Immature natural killer cell (primary cell): ENCODE data around the gene FRMD4A. TPM values are rescaled to one million over a fixed set of nuclear protein-coding genes. Genes with fewer than 3 reads are reported as not detected.
"Not testable (repeated sequence)": the region's sequence is repeated elsewhere in the genome, so short reads cannot be mapped to it uniquely, and the experiment has no call there.

Source experiments
- DNase-seq, 3 donors: peaks; one replicate each; pipeline ENCODE4 v3.0.0; 2022; ENCODE audit warnings: mixed read lengths in 1 of 3
- H3K27ac Mint-ChIP-seq, 6 donors: one replicate each; pipeline ENCODE4 v1.8.0; 2020; ENCODE audit warnings: mixed read lengths in 6 of 6, mild to moderate bottlenecking in 5 of 6, inconsistent platforms in 4 of 6, moderate library complexity in 3 of 6
- H3K27me3 Mint-ChIP-seq, 3 donors: one replicate each; pipeline ENCODE4 v1.8.0; 2020 to 2021; ENCODE audit warnings: low read depth in 3 of 3, mild to moderate bottlenecking in 3 of 3, mixed read lengths in 3 of 3, moderate library complexity in 3 of 3, inconsistent platforms in 1 of 3
- H3K36me3 Mint-ChIP-seq, 3 donors: one replicate each; pipeline ENCODE4 v1.8.0; 2020; ENCODE audit warnings: mixed read lengths in 3 of 3, inconsistent platforms in 2 of 3, mild to moderate bottlenecking in 2 of 3
- H3K4me1 Mint-ChIP-seq, 2 donors: one replicate each; pipeline ENCODE4 v1.8.0; 2020; ENCODE audit warnings: inconsistent platforms in 2 of 2, mild to moderate bottlenecking in 2 of 2, mixed read lengths in 2 of 2, moderate library complexity in 1 of 2
- H3K4me3 Mint-ChIP-seq, 5 donors: one replicate each; pipeline ENCODE4 v1.8.0; 2020; ENCODE audit warnings: mild to moderate bottlenecking in 5 of 5, mixed read lengths in 5 of 5, inconsistent platforms in 3 of 5, moderate library complexity in 3 of 5
- H3K9me3 Mint-ChIP-seq, 6 donors: one replicate each; pipeline ENCODE4 v1.8.0; 2020; ENCODE audit warnings: mild to moderate bottlenecking in 6 of 6, mixed read lengths in 6 of 6, inconsistent platforms in 4 of 6, moderate library complexity in 3 of 6
- polyA plus RNA-seq, 3 donors: library from polyadenylated mRNA; unstranded; fragments of 300-500 nt; fragmentation: Illumina TruSeq; gene quantifications; one replicate each; pipeline ENCODE4 v1.2.3, GENCODE V29; 2021

The FRMD4A gene
- polyA plus RNA-seq, 3 donors from 2014 or later: 0.48 TPM; not detected in 2

- Mint-ChIP-seq H3K4me3 (no peak overlapping the region), H3K27me3 (peaks cover 2 to 14% (median 9%) of the 10 kb centered on the region in 3 donors), H3K36me3 (peaks cover 0 to 5% (median 0%) of the 10 kb centered on the region in 3 donors), H3K4me1 (no peaks in the 10 kb centered on the region), H3K27ac (no peak overlapping the region), H3K9me3 (no peaks in the 10 kb centered on the region)
- no peak for DNase-seq
These were observed 448.5 kb downstream of the FRMD4A start for GRCh38 chr10:13882119-13882711.

- Mint-ChIP-seq H3K27me3 (peaks cover 4 to 11% (median 9%) of the 10 kb centered on the region in 3 donors), H3K36me3 (no peaks in the 10 kb centered on the region)
These were observed 450.0 kb downstream of the FRMD4A start for GRCh38 chr10:13880760-13881159.

GRCh38 chr10:13877154-13877909 lies 453.4 kb downstream of the FRMD4A start:
- H3K27me3 Mint-ChIP-seq: peaks cover 2 to 6% (median 3%) of the 10 kb centered on the region in 3 donors
- no peak overlapping the region for H3K27ac Mint-ChIP-seq
- H3K9me3 Mint-ChIP-seq: no peaks in the 10 kb centered on the region

More at GRCh38 chr10:13880760-13881159, 450.0 kb downstream of the FRMD4A start:
- Mint-ChIP-seq H3K4me1 (no peaks in the 10 kb centered on the region), H3K27ac (no peak overlapping the region), H3K4me3 (no peak overlapping the region), H3K9me3 (no peaks in the 10 kb centered on the region)
- no peak for DNase-seq

GRCh38 chr10:13873196-13873595 lies 457.5 kb downstream of the FRMD4A start:
- DNase-seq: no peak
- Mint-ChIP-seq H3K9me3 (no peaks in the 10 kb centered on the region), H3K27ac (no peak overlapping the region), H3K27me3 (peaks cover 3 to 6% (median 3%) of the 10 kb centered on the region in 3 donors), H3K4me1 (no peaks in the 10 kb centered on the region), H3K4me3 (no peak overlapping the region), H3K36me3 (no peaks in the 10 kb centered on the region)

More at GRCh38 chr10:13877154-13877909, 453.4 kb downstream of the FRMD4A start:
- Mint-ChIP-seq H3K36me3 (no peaks in the 10 kb centered on the region), H3K4me1 (no peaks in the 10 kb centered on the region), H3K4me3 (no peak overlapping the region)
- no peak for DNase-seq

- H3K4me3 Mint-ChIP-seq: no peak overlapping the region
- H3K9me3 Mint-ChIP-seq: no peaks in the 10 kb centered on the region
- DNase-seq: no peak
- H3K4me1 Mint-ChIP-seq: no peaks in the 10 kb centered on the region
- no peak overlapping the region for H3K27ac Mint-ChIP-seq
- H3K27me3 Mint-ChIP-seq: peaks cover 0 to 6% (median 3%) of the 10 kb centered on the region in 3 donors
- no peaks in the 10 kb centered on the region for H3K36me3 Mint-ChIP-seq
These were observed 458.3 kb downstream of the FRMD4A start for GRCh38 chr10:13872411-13872810.

- Mint-ChIP-seq H3K4me3 (no peak overlapping the region), H3K27me3 (peaks cover 0 to 6% (median 1%) of the 10 kb centered on the region in 3 donors), H3K9me3 (no peaks in the 10 kb centered on the region), H3K36me3 (no peaks in the 10 kb centered on the region), H3K27ac (no peak overlapping the region), H3K4me1 (no peaks in the 10 kb centered on the region)
- DNase-seq: no peak
These were observed 458.9 kb downstream of the FRMD4A start for GRCh38 chr10:13871776-13872175.

- Mint-ChIP-seq H3K4me3 (no peak overlapping the region), H3K36me3 (no peaks in the 10 kb centered on the region), H3K27me3 (peaks cover 0 to 6% (median 1%) of the 10 kb centered on the region in 3 donors), H3K9me3 (no peaks in the 10 kb centered on the region), H3K4me1 (no peaks in the 10 kb centered on the region), H3K27ac (no peak overlapping the region)
- no peak for DNase-seq
These were observed 459.7 kb downstream of the FRMD4A start for GRCh38 chr10:13871011-13871410.

- Mint-ChIP-seq H3K4me1 (no peaks in the 10 kb centered on the region), H3K36me3 (no peaks in the 10 kb centered on the region), H3K27me3 (peaks cover 1 to 2% (median 1%) of the 10 kb centered on the region in 3 donors), H3K27ac (no peak overlapping the region), H3K9me3 (no peaks in the 10 kb centered on the region), H3K4me3 (no peak overlapping the region)
- DNase-seq: no peak
These were observed 461.4 kb downstream of the FRMD4A start for GRCh38 chr10:13869295-13869664.

GRCh38 chr10:13868528-13869294 lies 462.0 kb downstream of the FRMD4A start:
- Mint-ChIP-seq H3K4me1 (no peaks in the 10 kb centered on the region), H3K27ac (no peak overlapping the region), H3K36me3 (no peaks in the 10 kb centered on the region), H3K27me3 (peaks cover 2 to 3% (median 2%) of the 10 kb centered on the region in 3 donors), H3K9me3 (no peaks in the 10 kb centered on the region), H3K4me3 (no peak overlapping the region)
- no peak for DNase-seq

GRCh38 chr10:13867822-13868221 lies 462.9 kb downstream of the FRMD4A start:
- Mint-ChIP-seq H3K4me3 (no peak overlapping the region), H3K27ac (no peak overlapping the region), H3K9me3 (no peaks in the 10 kb centered on the region), H3K4me1 (no peaks in the 10 kb centered on the region), H3K27me3 (peaks cover 2 to 3% (median 2%) of the 10 kb centered on the region in 3 donors), H3K36me3 (no peaks in the 10 kb centered on the region)
- DNase-seq: no peak

GRCh38 chr10:13865758-13866491 lies 464.8 kb downstream of the FRMD4A start:
- H3K4me1 Mint-ChIP-seq: no peaks in the 10 kb centered on the region
- peaks cover 2 to 3% (median 2%) of the 10 kb centered on the region in 3 donors for H3K27me3 Mint-ChIP-seq
- no peak overlapping the region for H3K27ac Mint-ChIP-seq
- H3K36me3 Mint-ChIP-seq: no peaks in the 10 kb centered on the region
- H3K4me3 Mint-ChIP-seq: no peak overlapping the region
- no peaks in the 10 kb centered on the region for H3K9me3 Mint-ChIP-seq
- DNase-seq: no peak

GRCh38 chr10:13865220-13865619 lies 465.5 kb downstream of the FRMD4A start:
- H3K27me3 Mint-ChIP-seq, H3K27ac Mint-ChIP-seq: not testable (repeated sequence)

GRCh38 chr10:13862546-13863233 lies 468.0 kb downstream of the FRMD4A start:
- H3K27ac Mint-ChIP-seq: no peak overlapping the region
- H3K4me3 Mint-ChIP-seq: no peak overlapping the region
- no peaks in the 10 kb centered on the region for H3K4me1 Mint-ChIP-seq
- no peak for DNase-seq
- peaks cover 2% of the 10 kb centered on the region in 3 donors for H3K27me3 Mint-ChIP-seq
- H3K36me3 Mint-ChIP-seq: no peaks in the 10 kb centered on the region
- no peaks in the 10 kb centered on the region for H3K9me3 Mint-ChIP-seq

More at GRCh38 chr10:13865220-13865619, 465.5 kb downstream of the FRMD4A start:
- not testable (repeated sequence) for DNase-seq, H3K9me3 Mint-ChIP-seq, H3K4me1 Mint-ChIP-seq, H3K4me3 Mint-ChIP-seq, H3K36me3 Mint-ChIP-seq
